ENCODE data around the gene NR3C2.
A peak's percentile ranks its signal among the peaks of the same experiment; 100 is the strongest.

Gene NR3C2

DNA sequence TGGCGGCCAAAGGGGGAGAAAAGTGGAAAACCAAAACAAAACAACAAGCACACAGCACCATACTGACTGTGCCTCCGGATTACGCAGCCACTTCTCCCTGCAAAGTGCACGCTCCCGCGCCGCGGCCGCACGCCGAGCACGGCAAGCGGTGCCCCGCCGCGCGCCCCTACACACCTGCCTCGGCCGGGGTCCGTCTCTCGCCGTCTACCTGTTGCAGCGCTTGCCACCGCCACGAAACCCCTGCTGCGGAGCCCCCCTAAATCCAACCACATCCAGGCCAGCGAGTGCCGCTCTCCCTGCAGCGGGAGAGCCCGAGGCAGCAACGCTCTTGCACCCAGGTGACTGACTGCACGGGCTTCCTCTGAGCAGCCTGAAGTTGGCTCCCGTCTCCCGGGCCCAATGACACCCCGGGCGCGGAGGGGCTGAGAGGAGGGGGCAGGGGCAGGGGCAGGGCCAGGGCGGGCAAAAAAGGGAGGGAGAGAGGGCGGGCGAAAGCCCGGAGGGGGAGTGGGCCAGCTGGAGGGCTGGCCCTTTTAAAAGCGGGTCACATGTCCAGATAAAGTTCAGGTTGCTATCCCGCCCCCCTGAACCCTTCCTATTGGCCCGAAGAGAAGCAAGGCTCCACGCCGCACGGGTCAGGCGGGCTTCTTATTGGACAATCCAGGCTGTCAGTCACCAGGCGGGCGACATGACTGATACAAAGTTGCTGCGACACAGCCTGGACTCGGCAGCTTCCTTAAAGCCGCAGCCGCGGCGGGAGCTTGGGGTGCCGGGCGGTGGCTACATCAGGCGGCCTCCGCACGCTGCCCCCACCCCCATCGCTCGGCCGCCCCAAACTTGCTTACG is at the start of gene NR3C2:
Gene NR3C2 (minus strand): TSS at position 429 of the 846 bp plus-strand sequence.
- DNase-seq: peak; percentile 83

DNA sequence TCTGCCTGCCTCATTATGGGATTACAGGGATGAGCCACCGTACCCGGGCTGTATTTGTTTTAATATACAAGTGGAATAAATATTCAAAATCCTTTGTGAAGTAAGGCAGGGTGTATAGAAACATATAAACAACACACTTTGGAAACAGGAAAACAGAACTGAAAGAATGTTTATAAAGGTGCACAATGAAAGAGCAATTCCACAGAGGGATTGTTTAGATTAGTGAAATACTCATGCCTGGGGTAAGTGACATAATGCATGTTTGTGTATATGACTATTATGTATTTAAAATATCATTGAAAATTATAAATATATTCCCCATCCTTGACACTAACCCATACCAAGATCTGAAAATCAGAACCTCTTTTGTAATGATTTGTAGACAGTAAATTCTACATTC is 45.0 kb upstream of the NR3C2 start:
- DNase-seq: no peak

DNA sequence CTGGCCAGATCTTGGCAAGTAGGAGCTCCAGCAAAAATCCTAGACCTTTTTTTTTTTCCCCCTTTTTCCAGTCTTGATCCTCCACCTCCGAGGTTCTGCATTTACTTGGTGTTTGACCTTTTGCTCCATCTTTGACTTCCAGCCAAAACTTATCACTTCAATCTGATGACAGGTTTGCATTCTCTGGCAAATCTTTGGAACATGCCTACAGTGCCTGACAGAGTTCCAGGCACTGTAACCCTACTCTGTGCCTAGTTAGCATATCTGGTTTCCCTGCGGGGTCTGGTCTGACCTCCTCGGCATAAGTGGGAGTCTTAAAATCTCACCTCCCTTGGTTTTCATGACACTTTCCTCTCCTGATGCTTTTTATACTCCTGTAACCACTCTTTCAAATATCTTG is 39.4 kb upstream of the NR3C2 start:
- DNase-seq: no peak

DNA sequence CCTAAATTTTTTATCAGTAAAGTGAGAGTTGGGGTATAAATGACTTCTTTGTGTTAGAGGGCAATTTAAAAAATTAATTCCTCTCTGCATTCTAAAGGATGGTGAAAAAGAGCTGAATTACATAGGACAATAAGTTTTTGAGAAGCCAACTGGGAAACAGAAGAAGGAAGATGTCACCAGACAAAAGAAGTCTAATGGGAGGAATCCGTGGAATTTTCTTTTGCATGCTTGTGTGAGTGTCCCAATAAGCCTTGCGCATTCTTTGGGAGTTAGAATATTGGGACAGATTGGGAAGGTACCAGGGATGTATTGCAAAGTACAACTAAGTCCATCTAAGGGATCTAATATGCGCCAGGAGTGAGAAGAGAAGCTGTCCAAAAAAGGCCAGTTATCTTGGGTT is 35.1 kb upstream of the NR3C2 start:
- no peak for DNase-seq

DNA sequence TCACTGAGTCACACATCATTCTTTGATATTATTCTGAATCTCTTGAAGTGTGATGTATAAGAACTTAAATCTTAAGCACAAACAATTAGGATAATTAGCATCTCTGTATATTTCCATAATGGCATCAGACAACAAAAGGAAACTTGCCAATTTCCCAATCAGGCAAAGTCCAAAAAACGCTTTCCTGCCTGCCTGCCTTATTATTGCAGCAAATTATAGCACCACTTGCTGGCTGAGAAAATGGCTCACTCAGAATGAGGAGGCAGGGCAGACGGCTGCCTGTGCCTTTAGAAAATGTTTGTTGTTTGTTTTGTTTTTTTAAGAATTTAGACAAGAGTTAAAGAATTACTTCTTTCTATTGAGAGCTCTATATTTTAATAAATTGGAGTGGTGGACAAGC is 27.7 kb upstream of the NR3C2 start:
- DNase-seq: no peak

DNA sequence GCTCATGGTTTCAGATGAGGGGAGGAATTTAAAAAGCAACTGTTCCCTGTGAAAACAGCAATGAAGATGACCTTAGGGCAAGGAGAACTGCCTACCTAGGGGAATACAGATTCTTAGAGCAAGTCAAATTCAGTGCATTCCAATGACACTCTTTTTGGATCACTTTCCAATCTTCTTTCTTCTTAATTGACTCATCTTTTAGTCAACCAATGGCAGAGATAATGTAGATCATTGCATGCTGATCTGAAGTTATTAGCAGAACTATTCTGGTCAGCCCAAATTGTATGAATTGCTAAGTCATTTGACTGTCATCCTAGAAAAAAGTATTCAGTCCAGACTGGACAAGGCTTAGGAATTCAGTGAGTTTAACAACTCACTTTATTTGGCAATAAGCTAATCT is 12.6 kb upstream of the NR3C2 start:
- no peak for DNase-seq

DNA sequence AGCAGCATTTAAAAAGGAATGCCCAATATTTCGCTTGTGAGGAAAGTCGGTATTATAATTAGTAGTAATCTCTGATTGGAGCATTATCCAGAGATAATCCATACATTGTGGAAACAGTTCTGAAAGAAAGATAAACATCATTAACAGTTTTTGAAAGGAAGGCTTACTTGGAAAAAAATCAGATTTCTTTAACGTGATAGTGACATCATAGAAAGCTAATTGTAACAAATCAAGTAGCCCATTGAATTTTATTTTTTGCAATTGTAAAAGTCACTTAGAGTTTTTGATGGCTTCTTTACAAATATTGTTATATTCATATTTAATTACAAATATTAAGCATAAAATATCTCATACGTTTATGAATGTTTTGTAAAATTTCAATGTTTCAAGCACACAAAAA is 11.6 kb upstream of the NR3C2 start:
- no peak for DNase-seq

DNA sequence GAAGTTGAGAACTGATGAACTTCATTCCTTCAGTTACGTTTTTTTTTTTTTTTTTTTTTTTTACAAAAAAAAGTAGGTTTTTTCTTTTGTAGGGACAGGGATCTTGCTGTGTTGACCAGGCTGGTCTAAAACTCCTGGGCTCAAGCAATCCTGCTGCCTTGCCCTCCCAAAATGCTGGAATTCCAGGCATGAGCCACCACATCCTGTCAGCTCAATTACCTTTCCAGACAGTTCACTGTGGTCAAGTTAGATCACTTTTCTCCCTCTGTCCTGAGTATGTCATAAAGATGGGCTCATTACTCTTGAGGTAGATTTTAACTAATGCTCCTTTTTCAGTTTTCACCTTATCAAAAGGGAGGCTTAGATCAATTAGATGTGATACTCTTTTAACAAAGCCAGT is 10.8 kb upstream of the NR3C2 start:
- no peak for DNase-seq

DNA sequence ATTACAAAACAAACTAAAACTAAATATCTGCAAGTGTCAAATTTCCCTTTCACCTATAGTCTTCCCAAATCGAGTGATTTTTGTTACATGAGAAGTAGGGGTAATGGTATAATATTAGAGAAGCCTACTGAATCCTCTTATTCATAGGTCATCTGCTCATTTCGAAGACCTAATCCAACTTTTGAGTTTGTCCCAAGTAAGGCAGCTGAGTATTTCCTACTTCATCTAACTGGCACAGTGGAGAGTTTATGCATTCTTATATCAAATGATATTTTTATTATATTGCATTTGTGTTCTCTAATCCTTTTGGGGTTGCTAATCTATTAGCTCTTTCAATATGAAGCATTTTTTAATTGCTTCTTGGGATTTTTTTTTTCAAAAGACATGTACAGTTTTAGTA is 7.7 kb upstream of the NR3C2 start:
- no peak for DNase-seq

DNA sequence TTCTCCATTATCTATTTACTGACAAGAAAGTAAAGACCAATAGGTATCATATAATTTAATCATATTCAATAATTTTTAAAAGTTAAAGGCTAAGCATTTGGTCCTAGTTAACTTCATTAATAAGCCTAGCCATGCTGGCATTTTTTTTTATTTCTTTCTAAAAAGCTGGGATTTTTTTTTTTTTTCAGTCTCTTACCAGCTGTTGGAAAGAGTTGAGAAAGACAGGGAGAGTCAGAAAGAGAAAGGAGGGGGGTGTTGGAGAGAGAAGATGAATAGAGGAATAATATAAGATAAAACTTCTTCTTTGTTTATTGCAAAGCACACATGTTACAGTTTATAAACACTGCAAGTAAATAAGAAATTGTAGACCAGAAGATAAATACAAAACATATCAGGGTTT is 5.9 kb upstream of the NR3C2 start:
- no peak for DNase-seq

DNA sequence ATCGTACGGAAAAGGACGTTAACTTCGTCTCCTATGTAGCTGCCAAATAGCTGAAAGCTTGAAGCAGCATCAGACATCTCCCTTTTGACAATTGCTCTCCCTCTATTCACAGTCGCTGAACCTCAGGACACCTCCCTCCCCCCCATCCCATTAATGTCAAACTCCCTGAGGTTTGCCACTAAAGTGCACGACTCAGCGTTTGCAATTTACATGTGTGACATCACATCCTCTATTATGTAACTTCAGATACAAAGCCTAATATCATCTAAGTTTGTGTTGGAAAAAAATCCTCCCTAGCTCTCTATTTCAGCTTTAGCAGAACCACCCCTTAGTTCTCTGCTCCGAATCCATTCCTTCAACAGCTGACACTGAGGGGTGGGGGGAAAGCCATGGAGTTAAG is 5.5 kb upstream of the NR3C2 start:
- no peak for DNase-seq

DNA sequence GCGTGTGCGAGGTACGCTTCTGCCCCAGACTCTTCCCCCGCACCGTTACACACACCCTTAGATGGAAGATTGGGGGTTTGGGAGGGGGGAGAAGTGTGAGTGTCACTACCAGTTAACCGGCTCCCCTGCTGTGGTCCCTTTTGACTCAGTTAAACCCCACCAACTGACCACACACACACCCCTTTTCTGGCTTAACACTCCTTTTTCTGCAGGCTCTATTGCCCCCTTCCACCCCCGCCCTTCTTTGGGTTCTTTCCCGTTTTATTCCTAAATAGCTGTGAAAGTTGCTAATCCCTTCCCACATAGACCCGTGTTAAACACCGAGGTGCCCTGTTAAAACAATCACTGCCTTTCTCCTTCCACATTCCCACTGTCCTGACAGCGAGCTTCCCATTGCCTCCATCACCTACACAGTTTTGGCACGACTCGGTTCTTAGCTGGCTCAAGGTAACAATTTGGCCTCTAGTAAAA is 3.7 kb upstream of the NR3C2 start:
- DNase-seq: no peak

DNA sequence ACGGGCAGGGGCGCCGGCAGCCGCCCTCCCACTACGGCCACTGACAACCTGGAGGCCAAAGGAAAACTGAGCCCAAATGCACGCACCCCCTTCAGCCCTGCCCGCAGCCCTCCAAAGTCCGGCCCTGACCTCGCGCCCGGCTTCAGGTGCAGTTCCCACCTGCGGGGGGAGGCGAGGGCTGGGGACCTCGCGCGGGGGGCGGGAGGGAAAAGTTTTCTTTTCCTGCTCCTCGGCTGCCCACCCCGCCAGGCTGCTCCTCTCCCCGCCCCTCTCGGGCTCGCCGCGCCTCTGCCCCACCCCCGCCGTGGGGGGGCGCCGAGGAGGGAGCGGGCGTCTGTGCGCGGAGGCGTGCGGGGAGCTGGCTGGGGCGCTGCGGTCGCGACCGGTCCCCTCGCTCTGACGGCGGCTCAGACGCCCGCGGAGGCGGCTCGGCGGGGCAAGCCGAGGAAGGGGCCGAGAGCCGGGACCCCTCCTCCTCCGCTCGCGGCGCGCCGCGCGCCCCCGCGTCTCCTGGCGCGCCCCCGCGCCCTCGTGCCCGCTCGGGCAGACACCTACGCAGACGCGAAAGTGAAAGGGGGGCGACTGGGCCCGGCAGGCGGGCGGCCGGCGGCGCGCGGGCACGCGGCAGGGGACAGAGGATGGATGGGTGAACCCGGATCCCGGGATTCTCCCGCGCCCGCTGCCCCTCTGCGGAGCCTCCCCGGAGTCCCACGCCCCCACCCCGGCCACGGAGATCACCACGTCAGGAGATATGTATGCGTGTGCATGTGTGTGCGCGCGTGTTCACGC is 3.1 kb upstream of the NR3C2 start:
- peak; percentile 1 for DNase-seq

DNA sequence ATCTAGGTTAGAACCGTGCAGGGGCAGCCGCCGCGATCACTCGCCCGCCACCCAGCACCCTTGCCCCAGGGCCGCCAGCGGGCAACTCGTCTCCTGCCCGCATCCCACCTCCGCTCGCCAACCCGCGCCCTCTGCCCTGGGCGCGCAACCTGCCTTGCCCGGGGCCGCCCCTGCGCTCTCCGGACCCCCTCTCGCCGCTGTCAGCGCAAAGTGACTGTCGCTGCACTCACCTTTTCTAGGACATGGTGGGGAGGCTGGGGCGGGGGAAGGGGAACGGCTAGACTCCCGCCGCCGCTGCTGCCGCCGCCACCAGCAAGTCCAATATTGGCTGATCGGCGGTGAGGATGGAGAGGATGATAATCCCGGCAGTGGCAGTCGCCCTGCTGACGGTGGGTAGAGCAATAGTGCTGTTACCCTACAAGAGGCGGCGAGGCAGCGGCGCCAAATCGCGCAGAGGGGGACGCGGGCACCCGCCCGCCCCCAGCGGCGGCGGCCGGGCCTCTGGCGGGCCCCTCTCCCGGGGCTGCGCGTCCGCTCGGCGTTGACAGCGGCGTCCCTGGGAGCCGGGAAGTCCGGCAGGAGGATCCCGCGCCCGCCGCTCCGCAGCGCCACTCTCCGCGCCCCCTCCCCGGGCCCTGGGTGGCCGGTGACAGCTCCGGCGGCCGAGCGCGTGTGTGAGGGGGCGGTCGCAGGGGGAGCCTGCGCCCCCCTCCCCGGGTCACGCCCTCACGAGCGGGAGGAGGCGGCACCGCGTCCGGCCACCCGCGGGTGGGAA is 2.3 kb upstream of the NR3C2 start:
- peak; percentile 4 for DNase-seq

DNA sequence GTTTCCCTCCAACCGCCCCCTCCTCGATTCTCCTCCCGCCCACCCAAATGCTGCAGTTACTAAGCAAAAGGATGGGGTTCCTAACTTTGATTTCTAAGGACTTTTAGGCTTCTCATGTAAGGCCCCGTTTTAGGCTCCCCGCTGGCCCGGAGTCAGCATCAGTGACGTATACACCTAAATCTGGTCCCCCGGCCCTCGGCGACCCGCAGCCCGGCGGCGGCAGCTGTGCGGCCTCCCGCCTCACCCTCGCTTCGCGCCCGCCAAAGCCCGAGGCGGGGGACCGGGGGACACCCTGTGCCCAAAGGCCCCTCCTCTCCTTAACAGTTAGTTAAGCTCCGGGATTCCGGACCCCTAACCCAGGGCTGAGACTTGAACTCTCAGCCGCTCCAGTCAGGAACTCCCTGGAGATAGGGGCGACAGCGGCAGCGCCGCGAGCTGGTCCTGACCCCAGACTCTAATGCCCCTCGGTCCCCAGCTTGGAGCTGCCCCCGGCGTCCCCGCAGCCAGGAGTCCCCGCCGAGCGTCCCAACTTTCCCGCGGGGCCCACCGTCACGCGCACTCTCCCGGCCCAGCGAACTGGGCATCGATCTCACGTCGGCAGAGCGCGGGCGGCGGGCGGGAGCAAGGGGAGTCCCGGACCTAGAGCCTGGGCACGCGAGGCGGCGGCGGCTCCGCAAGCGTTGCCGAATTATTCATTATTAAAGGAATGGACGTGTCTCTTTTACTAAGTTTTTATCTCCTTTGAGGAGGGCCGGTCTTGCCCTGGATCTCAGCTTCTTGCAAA is 1.5 kb upstream of the NR3C2 start:
- no peak for DNase-seq

DNA sequence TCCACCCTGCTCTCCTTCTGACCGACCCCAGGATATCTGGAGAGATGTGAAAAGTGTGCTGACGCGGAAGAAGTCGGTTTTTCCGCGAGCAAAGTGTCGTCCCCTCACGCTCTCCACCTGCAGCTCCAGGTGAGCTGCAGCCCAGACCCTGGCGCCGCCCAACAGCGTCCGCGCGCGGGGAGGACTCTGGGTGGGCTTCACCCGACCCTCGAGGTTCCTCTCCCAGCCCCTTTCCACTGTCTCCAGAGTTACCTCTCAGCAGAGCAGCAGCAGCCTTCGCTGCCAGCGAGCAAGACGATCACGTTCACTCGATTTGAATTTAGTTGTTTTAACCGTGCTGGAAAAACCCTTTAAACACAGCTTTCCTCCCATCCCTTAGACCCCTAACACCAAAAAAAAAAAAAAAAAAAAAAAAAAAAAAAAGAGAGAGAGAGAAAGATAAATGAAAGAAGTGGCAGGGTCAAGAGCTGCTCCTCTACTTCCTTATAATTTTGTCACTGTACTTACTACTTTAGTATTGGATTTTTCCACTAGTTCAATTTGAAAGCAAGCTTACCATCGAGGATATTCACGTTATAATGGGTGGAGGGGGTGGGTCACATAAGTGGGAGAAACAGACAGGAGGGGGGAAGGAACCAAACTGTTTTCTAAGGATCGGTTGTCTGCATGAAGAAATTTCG is 758 bp upstream of the NR3C2 start:
- DNase-seq: peak; percentile 8

DNA sequence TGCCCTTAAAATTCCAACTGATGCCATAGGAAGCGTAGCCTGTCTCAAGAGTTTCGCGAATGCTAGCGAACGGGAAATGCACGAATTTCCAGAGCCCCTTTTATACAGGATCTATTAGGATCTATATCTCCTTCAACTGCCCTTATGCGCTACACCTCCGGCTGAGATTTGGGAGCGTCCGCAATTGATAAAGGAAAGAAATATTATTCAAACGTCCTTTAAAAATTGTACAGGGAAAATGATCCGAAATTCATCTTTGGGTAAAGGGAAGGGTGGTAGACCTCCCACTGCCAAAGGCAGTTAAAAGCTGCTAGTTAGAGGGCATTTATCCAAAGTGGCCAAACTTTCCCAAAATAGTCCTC is 609 bp downstream of the NR3C2 start:
- DNase-seq: no peak

DNA sequence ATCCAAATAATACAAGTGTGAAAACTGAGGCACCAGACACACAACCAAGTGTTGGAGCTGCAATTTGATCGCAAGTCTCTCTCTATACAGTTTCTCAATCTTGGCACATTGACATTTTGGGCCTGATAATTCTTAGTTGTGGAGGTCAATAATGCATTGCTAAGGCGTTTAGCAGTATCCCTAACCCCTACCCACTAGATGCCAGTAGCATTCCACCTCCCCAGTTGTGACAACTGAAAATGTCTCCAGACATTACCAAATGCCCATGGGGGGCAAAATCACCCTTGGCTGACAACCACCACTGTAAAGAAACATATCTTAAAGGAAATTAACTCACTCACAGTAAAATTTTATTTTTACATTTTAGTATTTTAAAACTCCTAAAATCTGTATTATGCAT is 4.2 kb downstream of the NR3C2 start:
- no peak for DNase-seq

DNA sequence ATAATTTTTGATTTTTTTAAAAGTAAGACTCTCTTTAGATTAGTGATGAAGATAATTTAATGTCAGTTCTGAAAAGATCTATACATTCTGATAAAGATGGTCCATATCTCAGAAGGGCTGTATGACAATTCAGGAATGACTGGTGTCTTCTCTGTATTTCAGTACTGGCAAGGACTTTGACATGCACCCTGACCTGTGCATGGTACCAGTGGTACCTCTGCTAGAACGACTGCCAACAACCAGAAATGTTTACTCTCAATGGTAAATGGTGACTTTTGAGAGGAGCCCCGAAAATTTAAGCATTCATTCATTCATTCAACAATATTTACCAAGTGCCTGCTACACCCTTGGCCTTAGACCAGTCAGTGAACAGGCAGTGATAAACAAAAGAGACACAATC is 4.8 kb downstream of the NR3C2 start:
- DNase-seq: no peak

DNA sequence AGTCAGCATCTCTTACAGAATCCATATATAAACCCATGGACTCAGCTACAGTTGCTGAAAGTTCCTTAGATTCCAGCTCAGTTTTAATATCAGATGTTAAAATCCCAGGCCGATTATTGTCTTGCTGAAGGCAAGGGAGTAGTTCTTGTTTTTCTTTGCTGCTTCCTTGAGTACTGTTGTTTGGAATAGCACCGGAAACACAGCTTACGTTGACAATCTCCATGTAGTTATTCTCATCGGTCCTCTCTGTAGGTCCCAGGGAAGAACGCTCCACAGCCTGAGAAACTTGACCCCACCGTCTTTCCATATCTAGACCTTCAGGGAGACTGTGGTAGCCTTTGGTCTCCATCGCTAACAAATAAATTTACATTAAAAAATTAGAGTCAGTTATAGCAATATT is 5.7 kb downstream of the NR3C2 start:
- no peak for DNase-seq

DNA sequence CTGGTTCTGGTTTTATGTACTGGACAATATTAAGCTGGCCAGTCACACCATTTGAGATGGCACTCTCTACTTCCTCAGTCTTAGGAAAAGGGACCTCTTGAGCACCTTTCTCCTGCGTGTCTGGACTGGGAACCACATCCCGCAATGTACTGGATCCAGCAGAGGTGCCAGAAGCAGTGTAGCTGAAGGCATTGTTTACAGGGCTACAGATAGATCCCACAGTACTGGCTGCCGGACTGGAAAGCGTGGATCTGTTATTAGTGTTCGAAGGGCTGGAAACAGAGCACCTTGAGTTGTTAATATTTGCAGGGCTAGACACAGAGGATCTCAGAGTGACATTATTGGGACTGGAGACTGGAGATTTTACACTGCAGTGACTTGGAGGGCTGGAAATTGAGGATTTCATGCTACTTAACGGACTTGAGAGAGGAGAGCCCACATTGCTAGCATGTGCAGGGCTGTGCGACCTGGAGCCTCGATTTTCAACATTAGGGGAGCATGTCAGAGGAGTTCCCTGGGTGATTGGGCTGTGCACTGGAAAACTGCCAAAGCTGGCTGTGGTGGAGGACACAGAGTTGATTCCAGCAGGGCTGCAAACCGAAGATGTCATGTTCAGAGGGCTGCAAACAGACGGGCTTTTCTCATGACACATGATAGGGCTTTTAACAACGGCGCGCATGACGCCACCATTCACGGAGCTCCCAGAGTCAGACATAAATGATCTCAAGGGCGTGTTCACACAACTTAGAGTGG is 6.4 kb downstream of the NR3C2 start:
- DNase-seq: no peak
